Gastrocnemius medialis (tissue), 4 donors: ENCODE results near the gene AGAP1.

Source experiments
- POLR2A ChIP-seq, 2 donors: fragments of 450-650 bp; IDR thresholded peaks; one replicate each; pipeline ENCODE4 v1.6.1; 2017; ENCODE audit warnings: antibody characterized with exemption in 2 of 2, mild to moderate bottlenecking in 2 of 2, moderate library complexity in 2 of 2
- TF ChIP-seq, protein P1 (sequence below), 5 experiments: fragments of 450-650 bp in 3 of 5; fragments of 200-600 bp in 2 of 5; sonication (generic) in 2 of 5; IDR thresholded peaks in 4 of 5; conservative IDR thresholded peaks in 1 of 5; 1 replicate in 4 of 5; 2 replicates in 1 of 5; pipeline ENCODE4 v1.5.1; 2016 to 2019; ENCODE audit warnings: antibody characterized with exemption in 5 of 5, mild to moderate bottlenecking in 3 of 5, moderate library complexity in 3 of 5

DNA sequence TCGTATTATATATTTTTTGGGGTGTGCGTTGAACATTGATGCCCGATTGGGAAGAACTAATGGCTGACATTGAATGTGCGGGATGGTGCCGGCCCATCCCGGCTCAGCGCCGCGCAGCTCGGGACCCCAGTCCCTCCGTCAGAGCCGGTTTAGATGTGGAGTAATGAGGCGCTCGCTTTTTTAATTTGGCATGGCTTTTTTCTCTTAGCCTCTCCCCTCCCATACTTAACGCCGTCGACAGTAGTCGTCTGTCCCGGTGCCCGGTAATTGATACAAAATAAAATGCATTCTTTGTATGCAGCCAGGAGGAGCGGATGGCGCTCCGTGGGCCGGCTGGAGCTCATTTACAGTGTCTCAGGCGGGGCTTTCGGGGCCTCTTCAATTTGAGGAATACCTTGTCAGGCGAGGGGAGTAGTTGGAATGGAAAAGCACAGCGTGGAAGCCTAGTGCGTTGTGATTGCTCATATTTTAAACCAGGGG is 465.1 kb downstream of the AGAP1 start:
- TF ChIP-seq, protein P1, sequence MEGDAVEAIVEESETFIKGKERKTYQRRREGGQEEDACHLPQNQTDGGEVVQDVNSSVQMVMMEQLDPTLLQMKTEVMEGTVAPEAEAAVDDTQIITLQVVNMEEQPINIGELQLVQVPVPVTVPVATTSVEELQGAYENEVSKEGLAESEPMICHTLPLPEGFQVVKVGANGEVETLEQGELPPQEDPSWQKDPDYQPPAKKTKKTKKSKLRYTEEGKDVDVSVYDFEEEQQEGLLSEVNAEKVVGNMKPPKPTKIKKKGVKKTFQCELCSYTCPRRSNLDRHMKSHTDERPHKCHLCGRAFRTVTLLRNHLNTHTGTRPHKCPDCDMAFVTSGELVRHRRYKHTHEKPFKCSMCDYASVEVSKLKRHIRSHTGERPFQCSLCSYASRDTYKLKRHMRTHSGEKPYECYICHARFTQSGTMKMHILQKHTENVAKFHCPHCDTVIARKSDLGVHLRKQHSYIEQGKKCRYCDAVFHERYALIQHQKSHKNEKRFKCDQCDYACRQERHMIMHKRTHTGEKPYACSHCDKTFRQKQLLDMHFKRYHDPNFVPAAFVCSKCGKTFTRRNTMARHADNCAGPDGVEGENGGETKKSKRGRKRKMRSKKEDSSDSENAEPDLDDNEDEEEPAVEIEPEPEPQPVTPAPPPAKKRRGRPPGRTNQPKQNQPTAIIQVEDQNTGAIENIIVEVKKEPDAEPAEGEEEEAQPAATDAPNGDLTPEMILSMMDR (IDR thresholded peaks at IDR 0.05 in 4 of 5, conservative IDR thresholded peaks at IDR 0.05 in 1 of 5): no peak
- TF ChIP-seq POLR2A (IDR thresholded peaks at IDR 0.05): no peak
